ENCODE data around the gene NDNF.

Gene NDNF

GRCh38 chr4:121070696-121071639, 1.4 kb downstream of the NDNF start:
- no peak for DNase-seq (ENCODE audit: low read depth)

- no peak for DNase-seq (ENCODE audit: low read depth)
Observed at GRCh38 chr4:121070274-121070673, 2.1 kb downstream of the NDNF start.

- DNase-seq (ENCODE audit: low read depth): no peak
Observed at GRCh38 chr4:121069430-121069829, 2.9 kb downstream of the NDNF start.

GRCh38 chr4:121064482-121064881, 7.9 kb downstream of the NDNF start:
- no peak for DNase-seq (ENCODE audit: low read depth)

- no peak for DNase-seq (ENCODE audit: low read depth)
Observed at GRCh38 chr4:121062521-121062920, 9.8 kb downstream of the NDNF start.

GRCh38 chr4:121061861-121062260, 10.5 kb downstream of the NDNF start:
- DNase-seq (ENCODE audit: low read depth): no peak

DNA sequence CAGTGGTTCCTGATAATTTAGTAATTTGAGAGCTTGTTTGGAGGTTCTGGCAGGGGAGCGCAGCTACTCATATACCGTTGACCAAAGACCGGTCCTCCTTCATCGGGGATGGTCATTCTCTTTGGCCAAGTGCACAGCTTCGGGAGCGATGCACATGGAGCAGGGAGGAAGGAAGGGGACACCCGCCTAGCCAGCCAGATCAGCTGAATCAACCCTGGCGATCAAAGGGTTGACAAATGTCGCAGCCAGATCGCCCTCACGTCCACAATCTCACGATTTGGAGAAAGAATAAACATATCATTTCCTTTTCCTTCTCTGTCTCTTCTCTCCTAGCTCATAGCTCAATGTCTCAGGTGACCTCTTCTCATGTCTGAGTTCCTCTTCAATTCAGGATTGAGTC, 11.1 kb downstream of the NDNF start:
- DNase-seq (ENCODE audit: low read depth): no peak

GRCh38 chr4:121057466-121057922, 14.8 kb downstream of the NDNF start:
- no peak for DNase-seq (ENCODE audit: low read depth)

GRCh38 chr4:121056066-121056465, 16.3 kb downstream of the NDNF start:
- no peak for DNase-seq (ENCODE audit: low read depth)

GRCh38 chr4:121054373-121054772, 18.0 kb downstream of the NDNF start:
- DNase-seq (ENCODE audit: low read depth): no peak

DNA sequence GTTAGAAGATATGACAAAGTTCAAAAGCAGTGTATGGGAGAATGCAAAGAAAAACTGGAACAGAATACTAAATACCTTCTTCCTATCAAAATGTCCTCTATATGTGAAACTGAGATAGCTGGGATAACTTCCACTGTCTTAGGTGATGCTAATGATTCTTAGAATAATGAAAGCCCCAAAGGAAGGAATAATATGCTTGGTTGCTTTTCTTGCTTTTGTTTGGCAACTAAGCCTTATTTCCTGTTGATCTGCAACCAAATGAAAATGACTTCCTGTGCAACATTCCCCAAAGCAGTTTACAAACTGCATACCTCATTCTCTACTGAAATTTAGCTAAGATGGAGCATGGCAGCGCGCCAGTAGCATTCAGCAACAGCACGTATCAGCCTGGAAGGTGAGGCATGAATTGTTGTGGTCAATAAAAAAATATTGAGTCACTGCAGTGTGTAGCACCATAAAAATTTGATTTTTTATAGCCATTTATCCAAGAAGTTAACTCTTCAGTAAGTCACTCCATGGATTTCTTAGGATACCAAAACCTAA, 18.7 kb downstream of the NDNF start:
- DNase-seq (ENCODE audit: low read depth): no peak

- no peak for DNase-seq (ENCODE audit: low read depth)
Observed at GRCh38 chr4:121050300-121050699, 22.0 kb downstream of the NDNF start.

DNA sequence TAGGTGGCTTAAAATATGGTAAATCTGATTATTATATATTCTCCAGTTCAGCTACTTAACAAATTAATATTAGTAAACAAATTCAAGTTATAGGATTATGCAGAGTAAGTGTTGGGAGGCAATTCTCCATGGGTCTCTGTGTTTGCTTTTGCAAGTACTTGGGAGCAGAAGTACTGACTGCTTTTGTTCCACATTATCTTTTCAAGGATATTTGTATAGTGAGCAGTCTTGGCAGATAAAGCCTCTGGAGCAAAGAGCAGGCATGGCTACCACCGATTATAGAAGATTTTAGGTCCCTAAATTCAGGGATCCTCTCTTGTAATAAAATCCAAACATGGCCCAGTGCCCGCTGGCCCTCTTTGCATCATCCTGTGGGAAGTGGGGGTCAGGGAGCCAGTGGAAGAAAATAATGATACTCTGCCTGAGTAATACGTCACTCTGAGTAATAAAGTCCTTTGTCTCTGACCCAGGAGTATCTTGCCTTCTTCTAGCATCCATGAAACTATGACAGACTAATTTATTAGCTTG, 23.2 kb downstream of the NDNF start:
- DNase-seq (ENCODE audit: low read depth): no peak

DNA sequence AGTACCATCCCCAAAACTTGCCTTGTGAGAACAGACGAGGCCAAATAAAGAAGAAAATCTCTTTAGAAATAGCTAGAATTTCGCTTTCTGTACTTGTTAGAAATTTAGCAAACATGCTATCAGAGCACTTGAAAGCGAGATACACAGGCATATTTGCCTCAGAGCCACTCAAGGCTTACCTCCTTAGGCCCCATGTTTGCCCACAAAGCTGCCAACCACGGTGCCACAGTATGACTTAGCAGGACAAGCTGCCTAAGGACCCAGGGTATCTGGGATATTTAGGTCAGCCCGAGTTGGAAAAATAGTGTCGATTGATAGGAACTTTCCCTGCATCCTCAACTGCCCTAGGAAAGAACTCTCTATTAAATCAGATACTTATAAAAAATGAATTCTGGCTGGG, 24.2 kb downstream of the NDNF start:
- no peak for DNase-seq (ENCODE audit: low read depth)

DNA sequence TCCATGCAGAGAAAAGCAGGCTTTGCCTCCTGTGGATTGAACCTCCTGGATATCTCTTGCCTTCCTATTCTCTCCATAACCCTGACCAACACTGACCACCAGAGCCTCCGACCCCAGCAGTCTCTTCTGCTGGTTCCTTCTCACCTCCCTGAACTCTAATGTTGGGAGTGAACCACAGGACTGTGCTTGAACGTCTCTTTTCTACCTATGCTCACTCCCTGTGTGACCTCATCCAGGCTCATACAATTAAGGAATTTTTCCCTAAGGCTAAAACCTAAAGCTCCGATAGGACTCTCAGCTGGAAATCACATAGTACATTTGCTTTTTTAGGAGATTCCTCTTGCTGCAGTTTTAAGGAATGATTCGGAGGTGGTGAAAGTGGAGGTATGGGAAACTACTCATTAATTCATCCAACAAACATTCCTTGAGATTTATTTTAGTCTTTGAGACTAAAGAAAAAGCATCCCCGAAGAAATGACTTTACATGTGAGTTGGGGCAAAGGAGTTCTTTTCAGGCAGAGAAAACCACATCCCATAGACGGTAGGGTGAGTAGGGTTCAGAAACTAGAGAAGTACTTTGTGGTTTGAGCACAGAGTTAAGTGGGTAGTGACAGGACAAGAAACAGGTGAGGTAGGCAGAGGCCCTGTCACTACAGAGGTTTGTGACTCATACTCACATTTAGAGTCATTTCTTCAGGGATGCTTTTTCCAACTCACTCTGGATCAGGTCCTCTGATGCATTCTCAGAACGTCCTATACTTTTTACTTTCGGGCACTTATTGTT, 30.8 kb downstream of the NDNF start:
- no peak for DNase-seq (ENCODE audit: low read depth)

GRCh38 chr4:121034017-121034416, 38.3 kb downstream of the NDNF start:
- no peak for DNase-seq (ENCODE audit: low read depth)

GRCh38 chr4:121030711-121031110, 41.6 kb downstream of the NDNF start:
- no peak for DNase-seq (ENCODE audit: low read depth)

GRCh38 chr4:121030131-121030530, 42.2 kb downstream of the NDNF start:
- no peak for DNase-seq (ENCODE audit: low read depth)

- no peak for DNase-seq (ENCODE audit: low read depth)
Observed at GRCh38 chr4:121026034-121026433, 46.3 kb downstream of the NDNF start.

- DNase-seq (ENCODE audit: low read depth): no peak
Observed at GRCh38 chr4:121025540-121025939, 46.8 kb downstream of the NDNF start.

- DNase-seq (ENCODE audit: low read depth): no peak
Observed at GRCh38 chr4:121018543-121018942, 53.8 kb downstream of the NDNF start.

GRCh38 chr4:121016611-121017010, 55.7 kb downstream of the NDNF start:
- DNase-seq (ENCODE audit: low read depth): no peak

DNA sequence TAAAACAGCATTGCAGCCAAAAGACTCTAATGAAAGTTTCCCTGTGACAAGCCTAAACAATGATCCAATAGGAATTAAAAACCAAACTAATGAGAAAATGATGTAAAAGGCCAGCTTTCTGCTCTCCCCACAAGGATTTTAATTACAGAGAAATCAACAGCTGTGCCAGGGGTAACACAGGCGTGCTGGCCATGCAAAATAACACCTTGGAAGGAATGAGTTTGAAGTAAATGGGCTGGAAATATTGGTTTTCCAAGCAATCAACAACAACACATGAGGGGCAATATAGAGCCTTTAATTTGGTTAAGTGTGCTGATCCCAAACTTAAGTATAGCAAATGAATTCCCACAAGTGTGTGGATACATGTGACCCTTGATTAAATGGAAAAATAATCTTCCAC, 56.9 kb downstream of the NDNF start:
- DNase-seq (ENCODE audit: low read depth): no peak
